Measurements from ENCODE around the gene PNLIPRP1. TPM values are rescaled to one million over a fixed set of nuclear protein-coding genes. Genes with fewer than 3 reads are reported as not detected.

PNLIPRP1 gene
- total RNA-seq, 2 donors from 2014 or later, result not detected

GRCh38 chr10:116587878-116588591 is 2.7 kb upstream of the PNLIPRP1 start:
- H3K4me1 Mint-ChIP-seq, result no peaks in the 10 kb centered on the region
- H3K4me3 Mint-ChIP-seq, result no peak overlapping the region
- H3K9me3 ChIP-seq (ENCODE audit: control insufficient read depth, low read length, poor library complexity, severe bottlenecking), result no peaks in the 10 kb centered on the region
- peaks cover 13% of the 10 kb centered on the region for H3K27me3 Mint-ChIP-seq
- H3K36me3 Mint-ChIP-seq (ENCODE audit: low read depth), result no peaks in the 10 kb centered on the region
- ATAC-seq (no peak), DNase-seq (no peak)
- no peak overlapping the region for H3K27ac Mint-ChIP-seq

- no peak for DNase-seq
- Mint-ChIP-seq H3K27me3 (peaks cover 18% of the 10 kb centered on the region), H3K4me3 (no peak overlapping the region), H3K4me1 (no peaks in the 10 kb centered on the region), H3K27ac (no peak overlapping the region), H3K36me3 (ENCODE audit: low read depth) (no peaks in the 10 kb centered on the region)
- ATAC-seq, result no peak
- H3K9me3 ChIP-seq (ENCODE audit: control insufficient read depth, low read length, poor library complexity, severe bottlenecking), result no peaks in the 10 kb centered on the region
These were observed 1.8 kb upstream of the PNLIPRP1 start for GRCh38 chr10:116588995-116589394.

GRCh38 chr10:116589926-116590325 is 833 bp upstream of the PNLIPRP1 start:
- H3K9me3 ChIP-seq (ENCODE audit: control insufficient read depth, low read length, poor library complexity, severe bottlenecking), result no peaks in the 10 kb centered on the region
- Mint-ChIP-seq H3K36me3 (ENCODE audit: low read depth) (no peaks in the 10 kb centered on the region), H3K4me1 (no peaks in the 10 kb centered on the region), H3K27me3 (peaks cover 18% of the 10 kb centered on the region), H3K4me3 (no peak overlapping the region), H3K27ac (no peak overlapping the region)
- ATAC-seq, result no peak
- DNase-seq, result no peak

GRCh38 chr10:116593139-116593740 is 2.5 kb downstream of the PNLIPRP1 start:
- DNase-seq, result no peak
- Mint-ChIP-seq H3K27me3 (peaks cover 13% of the 10 kb centered on the region), H3K4me3 (no peak overlapping the region), H3K27ac (no peak overlapping the region), H3K36me3 (ENCODE audit: low read depth) (no peaks in the 10 kb centered on the region), H3K4me1 (no peaks in the 10 kb centered on the region)
- ATAC-seq, result no peak
- H3K9me3 ChIP-seq (ENCODE audit: control insufficient read depth, low read length, poor library complexity, severe bottlenecking), result no peaks in the 10 kb centered on the region

- no peaks in the 10 kb centered on the region for H3K9me3 ChIP-seq (ENCODE audit: control insufficient read depth, low read length, poor library complexity, severe bottlenecking)
- Mint-ChIP-seq H3K36me3 (ENCODE audit: low read depth) (no peaks in the 10 kb centered on the region), H3K27me3 (peaks cover 13% of the 10 kb centered on the region), H3K4me1 (no peaks in the 10 kb centered on the region), H3K4me3 (no peak overlapping the region), H3K27ac (no peak overlapping the region)
- no peak for DNase-seq
- ATAC-seq, result no peak
These were observed 3.8 kb downstream of the PNLIPRP1 start for GRCh38 chr10:116594525-116595035.

GRCh38 chr10:116596062-116596461 is 5.3 kb downstream of the PNLIPRP1 start:
- no peaks in the 10 kb centered on the region for H3K4me1 Mint-ChIP-seq
- H3K9me3 ChIP-seq (ENCODE audit: control insufficient read depth, low read length, poor library complexity, severe bottlenecking), result no peaks in the 10 kb centered on the region
- no peak overlapping the region for H3K27ac Mint-ChIP-seq
- peaks cover 11% of the 10 kb centered on the region for H3K27me3 Mint-ChIP-seq
- no peak for DNase-seq
- no peaks in the 10 kb centered on the region for H3K36me3 Mint-ChIP-seq (ENCODE audit: low read depth)
- H3K4me3 Mint-ChIP-seq, result no peak overlapping the region
- no peak for ATAC-seq

- Mint-ChIP-seq H3K4me3 (no peak overlapping the region), H3K4me1 (no peaks in the 10 kb centered on the region), H3K27me3 (peaks cover 6% of the 10 kb centered on the region), H3K36me3 (ENCODE audit: low read depth) (no peaks in the 10 kb centered on the region), H3K27ac (no peak overlapping the region)
- no peak for DNase-seq
- no peak for ATAC-seq
- no peaks in the 10 kb centered on the region for H3K9me3 ChIP-seq (ENCODE audit: control insufficient read depth, low read length, poor library complexity, severe bottlenecking)
These were observed 6.8 kb downstream of the PNLIPRP1 start for GRCh38 chr10:116597543-116597942.

- Mint-ChIP-seq H3K36me3 (ENCODE audit: low read depth) (no peaks in the 10 kb centered on the region), H3K27me3 (peaks cover 2% of the 10 kb centered on the region), H3K4me3 (no peak overlapping the region), H3K4me1 (no peaks in the 10 kb centered on the region), H3K27ac (no peak overlapping the region)
- no peak for ATAC-seq
- no peaks in the 10 kb centered on the region for H3K9me3 ChIP-seq (ENCODE audit: control insufficient read depth, low read length, poor library complexity, severe bottlenecking)
- DNase-seq, result no peak
These were observed 7.6 kb downstream of the PNLIPRP1 start for GRCh38 chr10:116598329-116598728.

- Mint-ChIP-seq H3K27ac (no peak overlapping the region), H3K4me3 (no peak overlapping the region), H3K4me1 (no peaks in the 10 kb centered on the region), H3K27me3 (peaks cover under 1% of the 10 kb centered on the region), H3K36me3 (ENCODE audit: low read depth) (no peaks in the 10 kb centered on the region)
- DNase-seq, result no peak
- no peak for ATAC-seq
- no peaks in the 10 kb centered on the region for H3K9me3 ChIP-seq (ENCODE audit: control insufficient read depth, low read length, poor library complexity, severe bottlenecking)
These were observed 9.2 kb downstream of the PNLIPRP1 start for GRCh38 chr10:116599991-116600390.

- ATAC-seq (no peak), DNase-seq (no peak)
- Mint-ChIP-seq H3K4me3 (no peak overlapping the region), H3K36me3 (ENCODE audit: low read depth) (peaks cover 2% of the 10 kb centered on the region), H3K27ac (no peak overlapping the region), H3K27me3 (peaks cover 23% of the 10 kb centered on the region), H3K4me1 (no peaks in the 10 kb centered on the region)
- H3K9me3 ChIP-seq (ENCODE audit: control insufficient read depth, low read length, poor library complexity, severe bottlenecking), result no peaks in the 10 kb centered on the region
These were observed 12.1 kb downstream of the PNLIPRP1 start for GRCh38 chr10:116602648-116603400.

- H3K36me3 Mint-ChIP-seq (ENCODE audit: low read depth), result peaks cover 2% of the 10 kb centered on the region
- H3K27ac Mint-ChIP-seq, result no peak overlapping the region
- DNase-seq (no peak), ATAC-seq (no peak)
- no peak overlapping the region for H3K4me3 Mint-ChIP-seq
- H3K4me1 Mint-ChIP-seq, result no peaks in the 10 kb centered on the region
- H3K27me3 Mint-ChIP-seq, result peaks cover 43% of the 10 kb centered on the region
- H3K9me3 ChIP-seq (ENCODE audit: control insufficient read depth, low read length, poor library complexity, severe bottlenecking), result no peaks in the 10 kb centered on the region
These were observed 15.3 kb downstream of the PNLIPRP1 start for GRCh38 chr10:116606061-116606483.

GRCh38 chr10:116607336-116607735 is 16.6 kb downstream of the PNLIPRP1 start:
- ATAC-seq, result no peak
- DNase-seq, result no peak
- H3K4me3 Mint-ChIP-seq, result no peak overlapping the region
- peaks cover 43% of the 10 kb centered on the region for H3K27me3 Mint-ChIP-seq
- no peak overlapping the region for H3K27ac Mint-ChIP-seq
- peaks cover 2% of the 10 kb centered on the region for H3K36me3 Mint-ChIP-seq (ENCODE audit: low read depth)
- H3K9me3 ChIP-seq (ENCODE audit: control insufficient read depth, low read length, poor library complexity, severe bottlenecking), result no peaks in the 10 kb centered on the region
- no peaks in the 10 kb centered on the region for H3K4me1 Mint-ChIP-seq
